Prostate gland (tissue), 2 donors: ENCODE measurements around the gene PTGES3. TPM values are rescaled to one million over a fixed set of nuclear protein-coding genes. Genes with fewer than 3 reads are reported as not detected.

ENCODE experiments used
- DNase-seq: peaks from one replicate; pipeline ENCODE4 v3.0.0-alpha.2; 2019; ENCODE audit warnings: low spot score
- H3K27ac ChIP-seq, 2 donors: fragments of 200-600 bp; sonication (generic); 2 replicates each; pipeline ENCODE4 v1.5.1; 2017 to 2019
- H3K27me3 ChIP-seq: fragments of 200-600 bp; sonication (generic); replicated peaks from 2 replicates; pipeline ENCODE4 v1.5.1; 2019; ENCODE audit not compliant: insufficient read depth
- H3K36me3 ChIP-seq, 2 donors: fragments of 200-600 bp; sonication (generic); 1 replicate in 1 of 2; 2 replicates in 1 of 2; pipeline versions ENCODE4 v1.5.1 to v1.8.1; 2017 to 2019
- H3K4me1 ChIP-seq: fragments of 200-600 bp; sonication (generic); replicated peaks from 2 replicates; pipeline ENCODE4 v1.5.1; 2019
- H3K4me3 ChIP-seq, 2 donors: fragments of 200-600 bp; sonication (generic); 2 replicates each; pipeline ENCODE4 v1.5.1; 2017 to 2019
- H3K9me3 ChIP-seq: fragments of 200-600 bp; sonication (generic); 2 replicates; pipeline ENCODE4 v1.5.1; 2017
- POLR2A ChIP-seq: fragments of 450-650 bp; IDR thresholded peaks from one replicate; pipeline ENCODE4 v1.6.1; 2016; ENCODE audit warnings: antibody characterized with exemption, mild to moderate bottlenecking
- POLR2AphosphoS5 ChIP-seq: sonication (generic); formaldehyde crosslinking; IDR thresholded peaks from one replicate; pipeline ENCODE4 v1.6.1; 2017; ENCODE audit warnings: antibody characterized with exemption
- WGBS: methylation state at CpG from one replicate; pipeline ENCODE4 v1.1.5; 2018; 5-methylcytosine and 5-hydroxymethylcytosine counted together
- intact Hi-C: fragments of 100-400 bp; cut with DNase I; formaldehyde crosslinking; loops from one replicate; pipeline ENCODE4 v1.14.2; 2022
- total RNA-seq, 2 donors: library from RNA; depleted of rRNA; stranded (reverse); fragments of >200 nt; gene quantifications; one replicate each; pipeline ENCODE4 v1.1.0, GENCODE V29; 2016
- TF ChIP-seq, protein P1 (sequence below), 4 experiments: fragments of 200-600 bp in 2 of 4; fragments of 450-650 bp in 2 of 4; sonication (generic) in 2 of 4; IDR thresholded peaks; 1 replicate in 3 of 4; 2 replicates in 1 of 4; pipeline ENCODE4 v1.5.1; 2016 to 2019; ENCODE audit warnings: antibody characterized with exemption in 4 of 4, mild to moderate bottlenecking in 2 of 4, moderate library complexity in 2 of 4

The PTGES3 gene
- total RNA-seq, 2 donors from 2014 or later: 94.6 to 125 TPM

DNA sequence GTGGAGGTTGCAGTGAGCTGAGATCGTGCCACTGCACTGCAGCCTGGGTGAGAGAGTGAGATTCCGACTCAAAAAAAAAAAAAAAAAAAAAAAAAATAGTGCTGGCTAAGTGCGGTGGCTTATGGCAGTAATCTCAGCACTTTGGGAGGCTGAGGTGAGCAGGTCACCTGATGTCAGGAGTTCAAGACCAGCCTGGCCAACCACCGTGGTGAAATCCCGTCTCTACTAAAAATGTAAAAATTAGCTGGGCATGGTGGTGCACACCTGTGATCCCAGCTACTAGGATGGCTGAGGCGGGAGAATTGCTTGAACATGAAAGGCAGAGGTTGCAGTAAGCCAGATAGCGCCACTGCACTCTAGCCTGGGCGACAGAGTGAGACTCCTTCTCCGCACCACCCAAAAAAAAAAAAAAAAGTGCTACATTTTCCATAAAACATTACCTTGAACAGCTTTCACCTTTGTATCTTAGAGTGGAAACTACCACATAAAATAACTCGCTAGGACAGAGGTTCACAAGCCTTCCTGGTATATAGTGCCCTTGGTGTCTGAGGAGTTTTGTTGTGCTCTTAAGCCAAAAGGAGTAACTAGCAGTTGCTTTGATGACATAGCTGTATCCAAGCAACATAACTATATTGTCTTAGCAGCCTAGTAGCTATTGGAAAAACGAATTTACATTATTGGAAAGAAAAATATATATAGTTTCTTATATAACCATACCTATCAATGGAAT, 11.1 kb downstream of the PTGES3 start:
- no peaks in the 10 kb centered on the region for H3K4me1 ChIP-seq
- no peak overlapping the region for H3K27ac ChIP-seq
- H3K4me3 ChIP-seq: no peak overlapping the region
- H3K9me3 ChIP-seq: no peaks in the 10 kb centered on the region
- no peaks in the 10 kb centered on the region for H3K36me3 ChIP-seq
- WGBS: 80% methylated on average over 11 of the region's 11 CpGs
- no peaks in the 10 kb centered on the region for H3K27me3 ChIP-seq
- intact Hi-C loops: no loop called here
- no peak for DNase-seq
- TF ChIP-seq POLR2AphosphoS5 (no peak), POLR2A (no peak)
- TF ChIP-seq, protein P1, sequence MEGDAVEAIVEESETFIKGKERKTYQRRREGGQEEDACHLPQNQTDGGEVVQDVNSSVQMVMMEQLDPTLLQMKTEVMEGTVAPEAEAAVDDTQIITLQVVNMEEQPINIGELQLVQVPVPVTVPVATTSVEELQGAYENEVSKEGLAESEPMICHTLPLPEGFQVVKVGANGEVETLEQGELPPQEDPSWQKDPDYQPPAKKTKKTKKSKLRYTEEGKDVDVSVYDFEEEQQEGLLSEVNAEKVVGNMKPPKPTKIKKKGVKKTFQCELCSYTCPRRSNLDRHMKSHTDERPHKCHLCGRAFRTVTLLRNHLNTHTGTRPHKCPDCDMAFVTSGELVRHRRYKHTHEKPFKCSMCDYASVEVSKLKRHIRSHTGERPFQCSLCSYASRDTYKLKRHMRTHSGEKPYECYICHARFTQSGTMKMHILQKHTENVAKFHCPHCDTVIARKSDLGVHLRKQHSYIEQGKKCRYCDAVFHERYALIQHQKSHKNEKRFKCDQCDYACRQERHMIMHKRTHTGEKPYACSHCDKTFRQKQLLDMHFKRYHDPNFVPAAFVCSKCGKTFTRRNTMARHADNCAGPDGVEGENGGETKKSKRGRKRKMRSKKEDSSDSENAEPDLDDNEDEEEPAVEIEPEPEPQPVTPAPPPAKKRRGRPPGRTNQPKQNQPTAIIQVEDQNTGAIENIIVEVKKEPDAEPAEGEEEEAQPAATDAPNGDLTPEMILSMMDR (IDR thresholded peaks at IDR 0.05): no peak

DNA sequence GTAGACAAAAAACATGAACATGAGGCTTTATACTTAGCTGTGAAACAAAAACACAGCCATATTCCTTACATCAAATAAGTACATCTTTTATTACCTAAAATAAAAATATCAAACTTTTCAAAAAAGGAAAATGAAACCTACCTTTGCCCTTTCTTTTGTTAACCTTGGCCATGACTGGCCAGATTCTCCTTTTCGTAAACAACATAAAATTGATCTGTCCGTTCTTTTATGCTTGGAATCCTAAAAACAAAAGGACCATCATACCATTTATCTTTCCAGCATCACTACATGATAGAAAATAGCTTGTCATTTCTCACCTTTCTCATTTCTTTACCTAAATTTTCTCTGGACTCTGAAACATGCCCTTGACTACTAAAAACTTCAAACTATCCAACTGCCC, 16.5 kb downstream of the PTGES3 start:
- H3K27me3 ChIP-seq: no peaks in the 10 kb centered on the region
- no peak for DNase-seq
- H3K4me3 ChIP-seq: no peak overlapping the region
- intact Hi-C loops: no loop called here
- no peak overlapping the region for H3K27ac ChIP-seq
- TF ChIP-seq, protein P1 (IDR thresholded peaks at IDR 0.05): no peak
- TF ChIP-seq POLR2A (no peak), POLR2AphosphoS5 (no peak)
- no peaks in the 10 kb centered on the region for H3K9me3 ChIP-seq
- no peaks in the 10 kb centered on the region for H3K4me1 ChIP-seq
- 67% methylated on average over 2 of the region's 2 CpGs for WGBS
- H3K36me3 ChIP-seq: peaks cover 0 to 9% of the 10 kb centered on the region in 2 donors

DNA sequence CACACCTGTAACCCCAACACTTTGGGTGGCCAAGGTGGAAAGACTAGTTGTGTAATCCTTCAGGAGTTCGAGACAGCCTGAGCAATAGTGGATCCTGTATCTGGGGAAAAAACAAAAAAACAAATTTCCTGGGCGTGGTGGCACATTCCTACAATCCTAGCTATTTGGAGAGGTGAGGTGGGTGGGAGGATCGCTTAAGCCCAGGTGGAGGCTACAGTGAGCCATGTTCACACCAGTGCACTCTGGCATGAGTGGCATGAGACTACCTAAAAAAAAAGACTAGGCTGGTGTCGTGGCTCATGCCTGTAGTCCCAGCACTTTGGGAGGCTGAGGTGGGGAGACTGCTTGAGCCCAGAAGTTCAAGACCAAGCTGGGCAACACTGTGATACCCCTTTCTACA, 17.2 kb downstream of the PTGES3 start:
- peaks cover 0 to 9% of the 10 kb centered on the region in 2 donors for H3K36me3 ChIP-seq
- H3K9me3 ChIP-seq: no peaks in the 10 kb centered on the region
- H3K27me3 ChIP-seq: no peaks in the 10 kb centered on the region
- DNase-seq: no peak
- 85% methylated on average over 4 of the region's 4 CpGs for WGBS
- intact Hi-C loops: no loop called here
- H3K4me3 ChIP-seq: no peak overlapping the region
- TF ChIP-seq, protein P1 (IDR thresholded peaks at IDR 0.05): no peak
- TF ChIP-seq POLR2AphosphoS5: no peak
- TF ChIP-seq POLR2A: no peak
- no peaks in the 10 kb centered on the region for H3K4me1 ChIP-seq
- H3K27ac ChIP-seq: no peak overlapping the region

DNA sequence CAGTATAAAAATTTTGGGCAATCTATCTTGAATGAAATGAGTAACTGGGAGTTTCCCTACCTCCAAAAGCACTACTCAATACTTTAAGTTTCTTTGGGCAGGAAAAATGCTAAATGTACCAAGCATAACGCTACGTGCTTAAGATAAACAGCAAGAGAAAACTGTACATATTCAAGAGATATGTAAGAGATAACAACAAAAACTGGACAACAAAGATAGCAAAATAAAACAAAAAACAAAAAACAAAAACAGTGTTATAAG, 20.0 kb downstream of the PTGES3 start:
- Histone ChIP-seq H3K4me1 (no peaks in the 10 kb centered on the region), H3K9me3 (no peaks in the 10 kb centered on the region), H3K27me3 (no peaks in the 10 kb centered on the region), H3K27ac (no peak overlapping the region), H3K4me3 (no peak overlapping the region), H3K36me3 (peaks cover 3 to 9% of the 10 kb centered on the region in 2 donors)
- no peak for DNase-seq
- intact Hi-C loops: no loop called here
- TF ChIP-seq POLR2A: no peak
- TF ChIP-seq, protein P1 (IDR thresholded peaks at IDR 0.05): no peak
- TF ChIP-seq POLR2AphosphoS5: no peak
- 85% methylated on average over 2 of the region's 2 CpGs for WGBS

DNA sequence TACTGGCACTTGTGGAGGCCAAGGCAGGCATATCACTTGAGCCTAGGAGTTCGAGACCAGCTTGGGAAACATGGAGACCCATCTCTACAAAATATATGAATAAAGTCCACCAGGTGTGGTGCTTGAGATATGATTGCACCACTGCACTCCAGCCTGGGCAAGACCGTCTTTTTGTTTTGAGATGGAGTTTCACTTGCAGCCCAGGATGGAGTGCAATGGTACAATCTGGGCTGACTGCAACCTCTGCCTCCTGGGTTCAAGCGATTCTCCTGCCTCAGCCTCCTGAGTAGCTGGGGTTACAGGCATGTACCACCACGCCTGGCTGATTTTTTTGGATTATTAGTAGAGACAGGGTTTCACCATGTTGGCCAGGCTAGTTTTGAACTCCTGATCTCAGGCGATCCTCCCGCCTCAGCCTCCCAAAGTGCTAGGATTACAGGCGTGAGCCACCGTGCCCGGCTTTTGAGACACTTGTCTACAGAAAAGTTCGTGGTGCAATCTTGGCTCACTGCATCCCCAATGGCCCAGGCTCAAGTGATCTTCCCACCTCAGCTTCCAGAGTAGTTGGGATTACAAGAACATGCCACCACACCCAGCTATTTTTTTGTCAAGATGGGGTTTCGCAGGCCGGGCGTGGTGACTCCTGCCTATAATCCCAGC, 26.0 kb downstream of the PTGES3 start:
- 93% methylated on average over 13 of the region's 13 CpGs for WGBS
- DNase-seq: no peak
- Histone ChIP-seq H3K27me3 (no peaks in the 10 kb centered on the region), H3K9me3 (no peaks in the 10 kb centered on the region), H3K36me3 (peaks cover 0 to 3% of the 10 kb centered on the region in 2 donors), H3K4me1 (no peaks in the 10 kb centered on the region), H3K4me3 (no peak overlapping the region), H3K27ac (no peak overlapping the region)
- TF ChIP-seq POLR2A (no peak), POLR2AphosphoS5 (no peak)
- TF ChIP-seq, protein P1 (IDR thresholded peaks at IDR 0.05): no peak
- intact Hi-C loops: no loop called here
